Gastrocnemius medialis (tissue), 4 donors: Measurements from ENCODE around the gene FAM107B. TPM values are rescaled to one million over a fixed set of nuclear protein-coding genes. Genes with fewer than 3 reads are reported as not detected.
"Not testable (repeated sequence)": the region's sequence is repeated elsewhere in the genome, so short reads cannot be mapped to it uniquely, and the experiment has no call there.

ENCODE experiments used
- ATAC-seq, 2 donors: fragments of 150-250 bp; one replicate each; pipeline ENCODE4 v1.9.1; 2016
- DNase-seq, 2 donors: peaks; one replicate each; pipeline ENCODE4 v3.0.0-alpha.2; 2019
- H3K27ac ChIP-seq, 4 donors: fragments of 200-600 bp; sonication (generic); 1 replicate in 1 of 4; 2 replicates in 3 of 4; pipeline ENCODE4 v1.5.1; 2016 to 2018; ENCODE audit warnings: mild to moderate bottlenecking in 2 of 4, moderate library complexity in 1 of 4
- H3K27me3 ChIP-seq, 3 donors: fragments of 200-600 bp; sonication (generic) in 2 of 3; 1 replicate in 1 of 3; 2 replicates in 2 of 3; pipeline versions ENCODE4 v1.5.1 to v1.6.0; 2016 to 2019; ENCODE audit warnings: mild to moderate bottlenecking in 1 of 3, moderate library complexity in 1 of 3
- H3K36me3 ChIP-seq, 2 donors: fragments of 200-600 bp; sonication (generic) in 1 of 2; one replicate each; pipeline ENCODE4 v1.5.1; 2017 to 2018
- H3K4me1 ChIP-seq, 2 donors: fragments of 200-600 bp; sonication (generic) in 1 of 2; one replicate each; pipeline ENCODE4 v1.5.1; 2016 to 2017; ENCODE audit warnings: mild to moderate bottlenecking in 2 of 2
- H3K4me3 ChIP-seq, 4 donors: fragments of 200-600 bp; sonication (generic) in 3 of 4; 1 replicate in 1 of 4; 2 replicates in 3 of 4; pipeline ENCODE4 v1.5.1; 2016 to 2019; ENCODE audit warnings: mild to moderate bottlenecking in 2 of 4
- H3K9me3 ChIP-seq, 3 donors: fragments of 200-600 bp; sonication (generic) in 2 of 3; 1 replicate in 1 of 3; 2 replicates in 2 of 3; pipeline ENCODE4 v1.5.1; 2016 to 2019
- CTCF ChIP-seq, 5 experiments: fragments of 450-650 bp in 3 of 5; fragments of 200-600 bp in 2 of 5; sonication (generic) in 2 of 5; IDR thresholded peaks in 4 of 5; conservative IDR thresholded peaks in 1 of 5; 1 replicate in 4 of 5; 2 replicates in 1 of 5; pipeline ENCODE4 v1.5.1; 2016 to 2019; ENCODE audit warnings: antibody characterized with exemption in 5 of 5, mild to moderate bottlenecking in 3 of 5, moderate library complexity in 3 of 5
- POLR2A ChIP-seq, 2 donors: fragments of 450-650 bp; IDR thresholded peaks; one replicate each; pipeline ENCODE4 v1.6.1; 2017; ENCODE audit warnings: antibody characterized with exemption in 2 of 2, mild to moderate bottlenecking in 2 of 2, moderate library complexity in 2 of 2
- in situ Hi-C, 4 donors: fragments of 200-750 bp; cut with MboI; loops; one replicate each; pipeline versions ENCODE4 v1.15.0 to v1.8.0; 2017; ENCODE audit warnings: low sequenced_read_pairs in 4 of 4
- intact Hi-C: fragments of 100-400 bp; cut with DNase I; formaldehyde crosslinking; loops from one replicate; pipeline ENCODE4 v1.15.1; 2023; ENCODE audit warnings: low total_unique reads
- total RNA-seq, 4 donors: library from RNA; depleted of rRNA; stranded (reverse); fragments of >200 nt; gene quantifications; one replicate each; pipeline versions ENCODE4 v1.1.0 to v1.2.3, GENCODE V29; 2016

FAM107B gene
- total RNA-seq, 4 donors from 2014 or later, result 1.5 to 3.7 (median 2.6) TPM

GRCh38 chr10:14723052-14723689 is 51.5 kb downstream of the FAM107B start:
- Histone ChIP-seq H3K27me3 (no peaks in the 10 kb centered on the region), H3K9me3 (no peaks in the 10 kb centered on the region), H3K4me1 (no peaks in the 10 kb centered on the region), H3K27ac (no peak overlapping the region), H3K36me3 (no peaks in the 10 kb centered on the region), H3K4me3 (no peak overlapping the region)
- DNase-seq (no peak), ATAC-seq (no peak)
- in situ Hi-C loops, result no loop called here
- TF ChIP-seq POLR2A (IDR thresholded peaks at IDR 0.05) (no peak), CTCF (IDR thresholded peaks at IDR 0.05 in 4 of 5, conservative IDR thresholded peaks at IDR 0.05 in 1 of 5) (no peak)
- intact Hi-C loops, result no loop called here

- ATAC-seq (no peak), DNase-seq (no peak)
- Histone ChIP-seq H3K9me3 (no peaks in the 10 kb centered on the region), H3K27me3 (no peaks in the 10 kb centered on the region), H3K4me1 (no peaks in the 10 kb centered on the region), H3K36me3 (no peaks in the 10 kb centered on the region), H3K4me3 (no peak overlapping the region), H3K27ac (no peak overlapping the region)
- in situ Hi-C loops, result no loop called here
- TF ChIP-seq CTCF (IDR thresholded peaks at IDR 0.05 in 4 of 5, conservative IDR thresholded peaks at IDR 0.05 in 1 of 5), result no peak
- TF ChIP-seq POLR2A (IDR thresholded peaks at IDR 0.05), result no peak
- intact Hi-C loops, result no loop called here
Observed at GRCh38 chr10:14717552-14717951, 57.1 kb downstream of the FAM107B start.

- intact Hi-C loops (no loop called here), in situ Hi-C loops (no loop called here)
- ATAC-seq (no peak), DNase-seq (no peak)
- no peaks in the 10 kb centered on the region for H3K36me3 ChIP-seq
- no peaks in the 10 kb centered on the region for H3K4me1 ChIP-seq
- no peak overlapping the region for H3K27ac ChIP-seq
- H3K9me3 ChIP-seq, result no peaks in the 10 kb centered on the region
- TF ChIP-seq POLR2A (IDR thresholded peaks at IDR 0.05) (no peak), CTCF (IDR thresholded peaks at IDR 0.05 in 4 of 5, conservative IDR thresholded peaks at IDR 0.05 in 1 of 5) (no peak)
- H3K27me3 ChIP-seq, result no peaks in the 10 kb centered on the region
- H3K4me3 ChIP-seq, result no peak overlapping the region
Observed at GRCh38 chr10:14712991-14713424, 61.7 kb downstream of the FAM107B start.

GRCh38 chr10:14709344-14709743 is 65.4 kb downstream of the FAM107B start:
- ATAC-seq, H3K27me3 ChIP-seq, in situ Hi-C loops, DNase-seq, H3K27ac ChIP-seq, H3K4me1 ChIP-seq, H3K4me3 ChIP-seq, H3K36me3 ChIP-seq, intact Hi-C loops, H3K9me3 ChIP-seq: not testable (repeated sequence)

GRCh38 chr10:14707481-14707880 is 67.2 kb downstream of the FAM107B start:
- no peak for ATAC-seq
- no peaks in the 10 kb centered on the region for H3K4me1 ChIP-seq
- no peak overlapping the region for H3K4me3 ChIP-seq
- no peak overlapping the region for H3K27ac ChIP-seq
- H3K9me3 ChIP-seq, result no peaks in the 10 kb centered on the region
- no peaks in the 10 kb centered on the region for H3K27me3 ChIP-seq
- H3K36me3 ChIP-seq, result no peaks in the 10 kb centered on the region
- TF ChIP-seq CTCF (IDR thresholded peaks at IDR 0.05 in 4 of 5, conservative IDR thresholded peaks at IDR 0.05 in 1 of 5), result no peak
- TF ChIP-seq POLR2A (IDR thresholded peaks at IDR 0.05), result no peak
- DNase-seq, result no peak
- in situ Hi-C loops, result no loop called here
- intact Hi-C loops, result no loop called here
